GM23338 (cell line): Measurements from ENCODE around the gene CFH. TPM values are rescaled to one million over a fixed set of nuclear protein-coding genes. Genes with fewer than 3 reads are reported as not detected.

Experiments used
- ATAC-seq: fragments of 200-7000 bp; cut with Tn5 transposase; 3 replicates; pipeline ENCODE4 v1.9.1; 2020
- DNase-seq: peaks from one replicate; pipeline ENCODE4 v3.0.0-alpha.2; 2015; ENCODE audit warnings: low spot score
- H2AFZ ChIP-seq: fragments of 200-600 bp; sonication (generic); 2 replicates; pipeline ENCODE4 v1.8.0; 2016; ENCODE audit warnings: antibody characterized with exemption, mild to moderate bottlenecking, moderate library complexity
- H3F3A ChIP-seq: fragments of 200-600 bp; sonication (generic); replicated peaks from 2 replicates; pipeline ENCODE4 v1.8.0; 2017; ENCODE audit warnings: antibody characterized with exemption, mixed run types, low read depth
- H3K27ac ChIP-seq: fragments of 200-600 bp; sonication (generic); 2 replicates; pipeline ENCODE4 v1.6.1; 2016; ENCODE audit warnings: low read depth
- H3K27me3 ChIP-seq: fragments of 200-600 bp; sonication (generic); 2 replicates; pipeline ENCODE4 v1.8.0; 2016; ENCODE audit warnings: mild to moderate bottlenecking, mixed run types, moderate library complexity; ENCODE audit not compliant: insufficient read depth
- H3K36me3 ChIP-seq: fragments of 200-600 bp; sonication (generic); 2 replicates; pipeline ENCODE4 v1.8.0; 2016; ENCODE audit warnings: mild to moderate bottlenecking; ENCODE audit not compliant: insufficient read depth
- H3K4me1 ChIP-seq: fragments of 200-600 bp; sonication (generic); 2 replicates; pipeline ENCODE4 v1.8.0; 2016; ENCODE audit warnings: mild to moderate bottlenecking, moderate library complexity; ENCODE audit not compliant: insufficient read depth
- H3K4me2 ChIP-seq: fragments of 200-600 bp; sonication (generic); 2 replicates; pipeline ENCODE4 v1.7.1; 2017; ENCODE audit warnings: mixed run types
- H3K4me3 ChIP-seq: fragments of 200-600 bp; sonication (generic); 2 replicates; pipeline ENCODE4 v1.6.1; 2016; ENCODE audit warnings: mixed run types
- H3K79me2 ChIP-seq: fragments of 200-600 bp; sonication (generic); replicated peaks from 2 replicates; pipeline ENCODE4 v1.8.0; 2017; ENCODE audit warnings: mild to moderate bottlenecking; ENCODE audit not compliant: insufficient read depth
- H3K9me2 ChIP-seq: fragments of 200-600 bp; sonication (generic); 2 replicates; pipeline ENCODE4 v1.8.0; 2017; ENCODE audit not compliant: insufficient read depth
- H4K20me1 ChIP-seq: fragments of 200-600 bp; sonication (generic); replicated peaks from 2 replicates; pipeline ENCODE4 v1.8.0; 2017; ENCODE audit warnings: mild to moderate bottlenecking; ENCODE audit not compliant: insufficient read depth
- H3K27ac Mint-ChIP-seq: 2 replicates; pipeline ENCODE4 v1.8.0; 2020; ENCODE audit warnings: inconsistent platforms, mild to moderate bottlenecking, moderate library complexity, mixed read lengths
- H3K27me3 Mint-ChIP-seq: 3 replicates; pipeline ENCODE4 v1.8.0; 2022; ENCODE audit warnings: low read depth, mild to moderate bottlenecking, moderate library complexity, mixed read lengths, inconsistent platforms; ENCODE audit not compliant: insufficient read depth, poor library complexity
- H3K36me3 Mint-ChIP-seq: 3 replicates; pipeline ENCODE4 v1.8.0; 2021; ENCODE audit warnings: low read depth, mild to moderate bottlenecking, inconsistent platforms, moderate library complexity, mixed read lengths
- H3K4me1 Mint-ChIP-seq: 3 replicates; pipeline ENCODE4 v1.8.0; 2020; ENCODE audit warnings: mild to moderate bottlenecking, inconsistent platforms, mixed read lengths
- H3K4me3 Mint-ChIP-seq: 3 replicates; pipeline ENCODE4 v1.8.0; 2021; ENCODE audit warnings: moderate library complexity, mild to moderate bottlenecking, inconsistent platforms, mixed read lengths
- H3K9me3 Mint-ChIP-seq: 3 replicates; pipeline ENCODE4 v1.8.0; 2020; ENCODE audit warnings: moderate library complexity, mild to moderate bottlenecking, inconsistent platforms, mixed read lengths
- CREB1 ChIP-seq: fragments of 250-450 bp; sonication (Bioruptor Pico); IDR thresholded peaks from 2 replicates; pipeline ENCODE4 v1.5.0; 2020; ENCODE audit warnings: low read depth, mild to moderate bottlenecking, moderate library complexity
- CTCF ChIP-seq, 2 experiments: fragments of 200-600 bp in 1 of 2; sonication (generic) in 1 of 2; conservative IDR thresholded peaks; 2 replicates each; pipeline versions ENCODE4 v1.5.1 to v1.6.1; 2016 to 2017; ENCODE audit warnings: antibody characterized with exemption in 2 of 2, low read depth in 2 of 2, mild to moderate bottlenecking in 2 of 2, moderate library complexity in 1 of 2
- ETS1 ChIP-seq: IDR thresholded peaks from 2 replicates; pipeline ENCODE4 v1.6.1; 2016; ENCODE audit warnings: antibody characterized with exemption
- EZH2 ChIP-seq: fragments of 200-600 bp; sonication (generic); IDR thresholded peaks from one replicate; pipeline ENCODE4 v1.8.0; 2017; ENCODE audit warnings: antibody characterized with exemption, mild to moderate bottlenecking, low read depth; ENCODE audit not compliant: unreplicated experiment
- EZH2phosphoT487 ChIP-seq: fragments of 200-600 bp; sonication (generic); IDR thresholded peaks from one replicate; pipeline ENCODE4 v1.8.1; 2018; ENCODE audit warnings: antibody characterized with exemption; ENCODE audit not compliant: unreplicated experiment
- JUNB ChIP-seq: IDR thresholded peaks from one replicate; pipeline ENCODE4 v1.6.1; 2016; ENCODE audit warnings: antibody characterized with exemption; ENCODE audit not compliant: unreplicated experiment
- NANOG ChIP-seq: IDR thresholded peaks from 2 replicates; pipeline ENCODE4 v1.6.1; 2016; ENCODE audit warnings: antibody characterized with exemption, borderline replicate concordance
- POLR2AphosphoS5 ChIP-seq: IDR thresholded peaks from 2 replicates; pipeline ENCODE4 v1.6.1; 2016; ENCODE audit warnings: antibody characterized with exemption, low read depth
- REST ChIP-seq: IDR thresholded peaks from one replicate; pipeline ENCODE4 v1.6.1; 2018; ENCODE audit warnings: antibody characterized with exemption; ENCODE audit not compliant: unreplicated experiment
- STAT1 ChIP-seq: IDR thresholded peaks from one replicate; pipeline ENCODE4 v1.6.1; 2016; ENCODE audit warnings: antibody characterized with exemption; ENCODE audit not compliant: unreplicated experiment
- ZNF114 ChIP-seq: fragments of 250-450 bp; sonication (Bioruptor Pico); IDR thresholded peaks from 2 replicates; pipeline ENCODE4 v1.5.0; 2020; ENCODE audit warnings: mild to moderate bottlenecking, moderate library complexity
- ZNF331 ChIP-seq: fragments of 250-450 bp; sonication (Bioruptor Pico); IDR thresholded peaks from 2 replicates; pipeline ENCODE4 v1.5.0; 2020; ENCODE audit warnings: low read depth, mild to moderate bottlenecking, moderate library complexity
- ZNF462 ChIP-seq: fragments of 250-450 bp; sonication (Bioruptor Pico); IDR thresholded peaks from 2 replicates; pipeline ENCODE4 v1.5.0; 2020; ENCODE audit warnings: mild to moderate bottlenecking, moderate library complexity
- polyA plus RNA-seq: library from polyadenylated mRNA; unstranded; fragments of >200 nt; fragmentation: Nextera tagmentation; extraction: Ambion mirVana; gene quantifications from 2 replicates; pipeline ENCODE4 v1.2.1, GENCODE V29; 2016
- total RNA-seq: library from RNA; depleted of rRNA; stranded (reverse); fragments of >200 nt; shearing (Covaris generic); gene quantifications from 2 replicates; pipeline ENCODE4 v1.2.3, GENCODE V29; 2014

CFH gene
- total and polyA plus RNA-seq, 2 experiments from 2014 or later: not detected

- no peaks in the 10 kb centered on the region for H3K4me1 ChIP-seq
- Mint-ChIP-seq H3K4me3 (no peak overlapping the region), H3K9me3 (peaks cover 7% of the 10 kb centered on the region), H3K27me3 (peaks cover 2% of the 10 kb centered on the region), H3K4me1 (peaks cover 3% of the 10 kb centered on the region; the same call in 1 of the 3 replicates), H3K36me3 (peaks cover 6% of the 10 kb centered on the region; the same call in 1 of the 3 replicates), H3K27ac (no peak overlapping the region)
- ATAC-seq (no peak), DNase-seq (no peak)
- no peaks in the 10 kb centered on the region for H3K36me3 ChIP-seq
- no peaks in the 10 kb centered on the region for H4K20me1 ChIP-seq
- H2AFZ ChIP-seq: peak overlapping the region; percentile 72; the same call in 1 of the 2 replicates
- H3K4me2 ChIP-seq: no peak overlapping the region
- no peak overlapping the region for H3K27ac ChIP-seq
- no peaks in the 10 kb centered on the region for H3K79me2 ChIP-seq
- H3K9me2 ChIP-seq: no peaks in the 10 kb centered on the region
- TF ChIP-seq ETS1 (no peak), POLR2AphosphoS5 (no peak), NANOG (no peak), ZNF331 (CRISPR knock-in tag) (no peak), CREB1 (CRISPR knock-in tag) (no peak), REST (no peak), JUNB (no peak), EZH2phosphoT487 (no peak), STAT1 (no peak), EZH2 (no peak), CTCF (conservative IDR thresholded peaks at IDR 0.05; ENCODE audit: low read depth in 2 of 2) (no peak), ZNF462 (CRISPR knock-in tag) (no peak), ZNF114 (CRISPR knock-in tag) (no peak)
- no peak overlapping the region for H3K4me3 ChIP-seq
- no peaks in the 10 kb centered on the region for H3K27me3 ChIP-seq
- H3F3A ChIP-seq: no peaks in the 10 kb centered on the region
Measured at GRCh38 chr1:196733091-196733970, 81.5 kb downstream of the CFH start.
